NCI-H345 (cell line): Measurements from ENCODE around the gene SETD6.
A peak's percentile ranks its signal among the peaks of the same experiment; 100 is the strongest.
"Not testable (repeated sequence)": the region's sequence is repeated elsewhere in the genome, so short reads cannot be mapped to it uniquely, and the experiment has no call there.

Experiments
- DNase-seq: peaks from one replicate; lab custom pipeline; 2025; lab: John Stamatoyannopoulos, UW

The SETD6 gene, protein sequence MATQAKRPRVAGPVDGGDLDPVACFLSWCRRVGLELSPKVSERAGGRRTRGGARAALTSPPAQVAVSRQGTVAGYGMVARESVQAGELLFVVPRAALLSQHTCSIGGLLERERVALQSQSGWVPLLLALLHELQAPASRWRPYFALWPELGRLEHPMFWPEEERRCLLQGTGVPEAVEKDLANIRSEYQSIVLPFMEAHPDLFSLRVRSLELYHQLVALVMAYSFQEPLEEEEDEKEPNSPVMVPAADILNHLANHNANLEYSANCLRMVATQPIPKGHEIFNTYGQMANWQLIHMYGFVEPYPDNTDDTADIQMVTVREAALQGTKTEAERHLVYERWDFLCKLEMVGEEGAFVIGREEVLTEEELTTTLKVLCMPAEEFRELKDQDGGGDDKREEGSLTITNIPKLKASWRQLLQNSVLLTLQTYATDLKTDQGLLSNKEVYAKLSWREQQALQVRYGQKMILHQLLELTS

DNA sequence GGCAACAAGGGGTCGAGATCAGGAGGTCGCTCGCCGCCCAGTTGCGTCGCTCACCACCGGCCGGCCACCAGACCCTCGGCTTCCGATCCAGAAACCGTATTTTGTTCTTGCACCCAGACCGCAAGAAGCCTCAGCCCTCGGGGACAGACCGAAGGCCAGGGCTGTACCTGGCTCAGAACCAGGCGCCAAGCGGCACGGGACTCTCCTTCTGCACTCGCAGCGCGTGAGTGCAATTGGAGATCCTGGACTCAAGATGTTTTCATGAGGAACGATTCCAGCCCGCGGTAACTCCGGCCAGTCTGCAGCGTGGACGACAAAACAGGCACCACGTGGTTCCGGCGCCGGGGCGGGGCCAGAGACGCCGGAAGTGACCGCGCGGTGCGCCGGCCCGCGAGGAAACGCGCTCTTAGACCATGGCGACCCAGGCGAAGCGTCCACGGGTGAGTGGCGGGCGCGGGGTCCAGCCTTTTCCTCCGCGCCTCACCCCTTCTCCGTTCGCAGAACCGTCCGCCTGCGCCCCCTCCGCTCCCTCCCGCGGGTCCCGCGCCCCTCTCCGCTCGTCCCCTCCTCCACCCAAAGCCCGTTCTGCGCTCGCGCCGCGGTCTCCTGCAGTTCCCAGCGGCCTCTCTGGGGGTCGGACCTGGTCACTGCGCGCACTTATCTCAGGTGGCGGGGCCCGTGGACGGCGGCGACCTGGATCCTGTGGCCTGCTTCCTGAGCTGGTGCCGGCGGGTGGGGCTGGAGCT lies at the start of gene SETD6:
SETD6 (plus strand) TSS at position 393 of the 746 bp plus-strand sequence; CDS start at position 414, 21 bp downstream.
- DNase-seq, result peak; percentile 85

DNA sequence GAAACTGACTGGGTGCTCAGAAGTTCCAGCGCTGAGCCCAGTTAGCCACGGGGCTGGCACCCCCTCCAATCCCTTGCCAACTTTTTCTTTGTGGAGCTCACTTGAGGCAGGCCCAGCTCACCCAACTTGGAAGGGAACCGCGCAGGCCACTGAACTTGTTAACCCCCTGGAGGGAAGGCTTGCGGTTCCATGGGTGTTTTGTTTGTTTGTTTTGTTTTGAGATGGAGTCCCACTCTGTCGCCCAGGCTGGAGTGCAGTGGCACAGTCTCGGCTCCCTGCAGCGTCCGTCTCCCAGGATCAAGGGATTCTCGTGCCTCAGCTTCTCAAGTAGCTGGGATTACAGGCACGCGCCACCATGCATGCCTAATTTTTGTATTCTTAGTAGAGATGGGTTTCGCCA lies 49.5 kb upstream of the SETD6 start:
- no peak for DNase-seq

DNA sequence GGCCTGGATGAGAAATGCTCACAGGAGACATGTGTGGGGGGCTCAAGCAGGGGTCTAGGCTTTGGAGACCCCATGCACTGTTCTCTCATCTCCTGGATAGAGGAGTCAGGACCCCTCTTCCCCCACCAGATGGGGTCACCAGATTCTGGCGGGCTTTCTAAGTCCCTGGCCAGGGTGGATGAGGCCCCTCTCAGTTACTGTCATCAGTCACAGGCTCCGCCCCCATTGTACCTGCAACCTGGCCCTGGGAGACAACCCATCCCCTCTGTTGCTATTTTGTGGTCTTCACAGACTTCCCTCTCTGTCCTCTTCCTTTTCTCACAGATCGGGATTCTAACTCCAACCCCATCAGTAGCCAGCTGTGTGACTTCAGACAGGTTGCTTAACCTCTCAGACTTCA lies 48.9 kb upstream of the SETD6 start:
- DNase-seq, result no peak

DNA sequence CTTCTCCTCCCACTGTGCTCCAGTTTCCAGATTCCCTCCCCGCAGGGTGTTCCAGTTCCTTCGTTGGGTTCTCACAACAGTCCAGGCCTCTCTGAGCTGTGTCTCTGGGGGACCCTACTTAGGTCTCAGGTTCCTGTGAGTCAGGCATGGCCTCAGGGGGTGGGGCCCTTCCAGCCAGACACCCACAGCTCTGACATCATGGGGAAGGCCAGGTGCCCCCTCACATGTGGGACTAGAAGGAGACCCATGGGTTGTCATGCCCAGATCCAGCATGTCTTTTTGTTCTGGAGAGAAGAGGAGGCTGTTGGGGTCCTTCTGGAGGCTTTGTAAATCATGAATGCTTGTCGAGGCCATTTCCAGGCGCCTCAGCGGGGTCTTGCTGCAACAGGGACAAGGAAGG lies 47.4 kb upstream of the SETD6 start:
- DNase-seq, result no peak

DNA sequence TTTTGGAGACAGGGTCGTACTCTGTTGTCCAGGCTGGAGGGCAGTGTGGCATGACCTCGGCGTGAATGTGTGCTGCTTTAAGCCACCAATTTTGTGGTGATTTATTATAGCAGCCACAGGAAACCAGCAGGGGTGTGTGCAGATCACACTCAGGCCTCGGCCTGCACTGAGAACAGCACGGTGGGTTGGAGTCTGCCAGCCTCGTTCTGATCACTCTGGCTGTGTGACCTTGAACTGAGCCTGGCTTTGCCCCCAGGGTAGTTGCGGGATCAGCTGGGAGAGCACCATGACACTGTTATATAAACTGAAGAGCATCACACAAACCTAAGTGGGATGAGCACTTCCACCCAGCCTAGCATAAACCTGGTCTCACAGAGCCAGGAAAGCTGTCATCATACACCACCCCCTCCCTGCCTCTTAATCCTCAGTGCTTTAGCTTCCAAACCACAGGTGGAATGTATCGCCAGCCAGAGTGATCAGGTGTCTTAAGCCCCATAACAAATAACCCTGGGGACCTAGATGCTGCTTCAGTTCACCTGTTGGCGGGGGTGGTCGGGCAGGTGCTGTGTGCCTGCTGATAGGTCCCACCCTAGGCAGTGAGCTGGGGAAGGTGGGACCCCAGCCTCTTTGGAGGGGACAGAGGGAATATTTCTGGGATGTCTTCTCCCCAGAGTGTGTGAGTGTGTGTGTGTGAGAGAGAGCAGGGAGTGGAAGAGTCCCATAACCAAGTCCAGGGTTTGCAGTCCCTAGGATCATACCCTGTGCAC lies 43.9 kb upstream of the SETD6 start:
- DNase-seq, result no peak

DNA sequence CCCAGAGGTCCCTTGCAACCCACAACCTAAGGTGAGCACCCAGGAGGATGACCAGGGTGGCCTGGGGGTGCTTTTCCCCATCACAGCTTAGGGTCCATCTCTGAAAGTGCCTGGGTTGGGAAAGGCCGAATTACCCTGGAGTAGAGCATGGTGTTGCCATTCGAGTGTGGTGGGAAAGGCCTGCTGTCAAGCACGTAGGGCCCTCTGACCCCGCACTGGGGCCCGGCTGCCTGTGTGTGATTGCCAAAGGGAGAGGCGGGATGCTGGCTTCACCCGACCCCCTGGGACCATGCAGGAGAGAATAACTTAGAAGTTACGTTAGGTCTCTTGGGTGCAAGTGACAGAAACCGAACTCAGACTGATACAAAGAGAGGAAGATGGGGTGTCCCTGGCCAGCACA lies 43.1 kb upstream of the SETD6 start:
- no peak for DNase-seq

DNA sequence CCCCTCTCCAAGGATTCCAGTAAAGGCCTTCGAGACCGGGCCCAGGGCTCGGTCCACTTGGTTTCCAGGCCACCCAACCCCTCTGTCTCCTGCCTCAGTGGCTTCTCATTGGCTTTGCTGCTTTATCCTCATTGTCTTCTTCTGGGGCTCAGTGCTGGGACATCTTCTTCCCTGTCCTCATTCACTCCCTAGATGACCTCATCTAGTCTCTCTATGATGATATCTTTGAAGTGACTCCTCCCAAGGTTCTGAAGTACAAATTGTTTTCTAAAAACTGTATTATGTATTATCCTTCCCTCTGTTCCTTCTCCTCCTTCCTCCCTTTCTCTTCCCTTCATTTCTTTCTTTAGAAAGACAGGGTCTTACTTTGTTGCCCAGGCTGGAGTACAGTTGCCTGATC lies 42.5 kb upstream of the SETD6 start:
- DNase-seq, result no peak

DNA sequence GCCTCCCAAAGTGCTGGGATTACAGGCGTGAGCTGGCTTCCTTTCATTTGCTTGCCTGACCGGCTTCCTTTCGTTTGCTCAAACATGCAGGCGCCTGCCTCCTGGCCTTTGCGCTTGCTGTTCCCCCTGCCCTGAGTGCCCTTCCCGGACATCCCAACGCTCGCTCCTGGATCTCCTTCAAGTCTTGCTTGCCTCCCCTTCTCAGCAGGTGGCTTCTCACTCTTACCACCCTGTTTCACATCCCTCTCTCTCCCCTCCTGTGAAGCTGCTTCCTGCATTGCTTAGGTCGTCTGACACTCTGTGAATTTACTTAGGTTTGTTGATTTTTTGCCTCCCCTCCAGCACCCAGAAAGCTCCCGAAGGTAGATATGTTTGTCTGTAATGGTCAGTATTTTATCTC lies 41.0 kb upstream of the SETD6 start:
- DNase-seq, result no peak

DNA sequence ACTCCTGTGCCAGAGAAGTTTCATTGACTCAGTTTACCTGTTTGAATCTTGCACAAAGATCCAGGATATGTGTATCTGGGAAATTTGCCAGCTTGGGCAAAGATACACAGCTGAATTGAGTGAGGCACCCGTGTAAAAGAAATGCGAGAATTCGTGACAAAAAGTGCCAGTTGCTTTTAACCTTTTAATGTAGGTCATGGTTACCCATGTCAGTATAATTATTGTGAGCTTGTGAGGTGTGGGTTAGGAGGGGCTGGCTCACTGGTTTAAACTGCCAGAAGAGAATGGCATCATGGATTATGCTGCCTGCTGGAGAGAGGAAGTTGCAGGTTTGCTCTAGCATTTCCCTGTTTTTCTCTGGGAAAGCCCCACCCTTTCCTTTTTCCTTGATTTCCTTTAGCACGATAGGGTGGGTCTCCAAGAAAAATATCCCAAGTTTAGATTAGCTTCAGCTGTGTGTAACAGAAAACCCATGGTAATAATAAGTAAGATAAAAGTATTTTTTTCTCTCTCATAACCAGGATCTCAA lies 40.2 kb upstream of the SETD6 start:
- DNase-seq, result no peak

DNA sequence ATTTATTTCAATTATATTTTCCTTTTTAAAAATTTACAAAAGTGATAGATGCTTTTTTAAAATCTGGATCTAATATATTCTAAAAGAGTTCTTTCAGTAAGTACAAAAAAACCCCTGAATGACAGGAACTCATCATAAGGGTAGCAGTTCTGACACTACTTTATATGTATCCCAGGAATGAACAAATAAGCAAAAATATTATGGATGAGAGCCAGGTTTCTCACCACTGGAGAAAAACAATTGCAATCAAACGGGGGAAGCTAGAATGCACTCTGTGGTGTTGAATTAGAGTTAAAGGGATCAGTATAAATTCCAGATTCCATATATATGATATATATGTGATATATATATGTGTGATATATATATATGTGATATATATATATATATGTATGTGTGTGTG lies 38.5 kb upstream of the SETD6 start:
- DNase-seq, result no peak

DNA sequence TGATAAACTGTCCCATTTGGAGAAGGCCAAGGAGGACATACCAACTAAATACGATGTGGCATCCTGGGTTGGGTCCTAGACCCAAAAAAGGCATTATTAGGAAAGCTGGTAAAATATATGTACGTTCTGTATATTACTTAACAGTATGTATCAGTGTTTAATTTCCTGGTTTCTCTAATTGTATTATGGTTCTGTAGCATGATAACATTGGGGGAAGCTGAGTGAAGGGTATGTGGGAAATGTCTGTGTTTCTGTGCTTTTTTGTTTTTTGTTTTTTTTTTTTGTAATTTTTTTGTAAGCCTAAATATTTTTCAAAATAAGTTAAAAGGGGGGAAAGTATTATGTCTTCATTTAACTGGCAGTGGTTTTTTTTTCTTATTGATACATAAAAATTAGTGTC lies 36.9 kb upstream of the SETD6 start:
- no peak for DNase-seq

DNA sequence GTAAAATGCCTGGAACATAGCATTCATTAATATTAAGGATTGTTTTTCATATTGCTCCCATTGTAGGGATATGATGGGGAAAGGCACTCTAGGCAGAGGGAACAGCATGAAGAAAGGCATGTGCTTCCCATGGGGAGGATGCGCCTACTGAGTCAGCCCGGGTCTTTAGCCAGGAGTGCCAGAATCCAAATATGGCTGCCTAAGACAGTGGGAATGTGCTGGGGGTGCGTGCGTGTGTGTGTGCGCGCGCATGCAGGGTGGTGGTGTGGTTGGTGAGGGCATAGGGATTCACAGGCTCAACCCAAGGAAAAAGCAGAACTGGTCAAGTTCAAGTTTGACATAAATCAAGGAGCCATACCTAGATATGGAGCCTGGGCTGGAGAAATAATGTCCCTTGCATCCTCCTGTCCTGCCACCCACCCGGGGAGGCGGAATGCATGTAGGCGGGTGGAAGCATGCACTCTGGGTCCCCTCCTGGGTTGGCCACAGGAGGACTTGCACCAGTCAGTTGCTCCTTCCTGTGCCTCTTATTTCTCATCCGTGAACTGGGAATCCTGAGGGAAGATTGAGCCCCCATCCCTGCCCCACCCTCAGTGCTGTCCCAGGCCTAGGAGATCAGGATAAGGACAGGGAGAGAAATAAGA lies 34.0 kb upstream of the SETD6 start:
- DNase-seq, result no peak

DNA sequence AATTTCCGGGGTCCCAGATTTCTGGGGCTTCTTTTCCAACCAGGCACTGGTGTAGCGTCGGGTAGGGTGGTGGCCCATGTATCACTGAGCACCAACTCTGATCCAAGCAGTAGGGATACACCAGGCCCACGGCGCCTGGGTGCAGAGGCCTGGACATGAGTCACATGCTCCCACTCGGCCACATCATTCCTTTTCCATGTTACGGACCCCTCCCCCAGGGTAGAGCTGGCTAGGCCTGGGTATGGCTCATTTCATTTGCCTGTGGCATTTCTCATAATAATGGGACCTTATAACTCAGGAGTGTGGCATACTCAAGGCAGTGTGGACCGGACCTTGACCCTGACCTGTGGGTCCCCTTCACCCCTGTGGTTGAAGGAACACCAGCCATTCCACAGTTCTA lies 33.4 kb upstream of the SETD6 start:
- no peak for DNase-seq

DNA sequence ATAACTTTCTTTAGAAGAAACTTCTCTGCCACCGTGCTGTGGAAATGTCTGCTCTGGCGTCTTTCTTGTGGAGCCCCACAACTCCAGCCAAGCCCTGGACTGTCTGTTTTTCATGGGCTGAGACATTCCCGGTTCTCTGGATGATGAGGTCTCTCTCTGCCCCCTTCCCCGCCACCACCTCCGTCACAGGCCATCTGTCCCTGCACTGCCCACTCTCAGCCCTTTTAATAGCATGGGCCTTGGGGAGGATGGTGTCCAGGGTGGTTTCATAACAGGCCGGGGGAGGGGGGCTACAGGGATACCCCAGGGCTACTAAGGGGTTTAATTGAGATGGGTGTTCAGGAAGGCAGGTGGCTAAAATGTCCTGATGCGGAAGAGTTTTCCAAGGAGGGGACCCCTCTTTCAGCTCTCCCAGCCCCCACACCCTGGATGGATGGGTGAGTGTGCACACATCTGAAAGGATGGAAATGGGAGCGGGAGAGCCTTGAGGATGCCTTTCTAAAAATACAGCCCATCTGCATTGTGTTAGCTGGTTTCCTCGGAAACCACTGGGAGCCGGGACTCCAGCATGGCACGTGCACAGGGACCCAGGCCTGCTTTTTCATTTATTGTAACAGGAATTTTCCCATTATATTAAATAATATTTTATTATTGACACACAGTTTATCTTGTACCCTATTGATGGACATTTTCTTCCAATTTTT lies 30.0 kb upstream of the SETD6 start:
- no peak for DNase-seq

DNA sequence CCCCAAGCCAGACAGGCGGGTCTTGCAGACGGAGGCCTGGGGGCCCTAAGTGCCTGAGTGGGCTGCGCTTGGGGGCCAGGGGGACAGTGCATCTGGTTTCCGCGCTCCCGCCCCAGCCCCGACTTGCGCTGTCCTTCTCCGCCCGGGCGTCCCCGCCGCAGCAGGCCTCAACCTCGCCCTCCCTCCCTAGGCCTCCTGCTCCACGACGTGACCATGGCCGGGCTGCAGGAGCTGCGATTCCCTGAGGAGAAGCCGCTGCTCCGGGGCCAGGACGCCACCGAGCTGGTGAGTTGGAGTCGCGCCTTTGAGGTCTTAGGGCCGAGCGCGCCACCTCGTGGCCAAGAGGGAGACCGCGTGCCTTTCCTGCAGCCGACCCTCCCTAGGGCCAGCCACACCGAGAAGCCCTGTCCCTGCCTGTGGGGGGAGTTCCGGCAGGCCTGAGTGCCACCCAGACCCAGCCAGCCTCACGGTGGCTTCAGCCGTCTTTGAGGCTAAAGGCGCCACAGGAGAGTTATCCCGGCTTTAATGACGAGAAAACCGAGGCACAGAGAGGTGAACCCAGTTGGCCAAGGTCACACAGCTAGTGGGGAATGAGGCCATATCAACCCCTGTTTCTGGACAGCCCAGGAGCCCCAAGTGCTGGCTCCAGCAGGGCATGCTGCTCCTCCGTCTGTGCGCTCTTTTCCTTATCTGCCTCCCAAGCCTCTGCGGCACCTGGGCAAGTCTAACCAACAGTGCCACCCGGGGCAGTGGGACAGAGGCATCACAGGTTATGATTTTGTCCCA lies 27.6 kb upstream of the SETD6 start:
- DNase-seq, result peak; percentile 64

DNA sequence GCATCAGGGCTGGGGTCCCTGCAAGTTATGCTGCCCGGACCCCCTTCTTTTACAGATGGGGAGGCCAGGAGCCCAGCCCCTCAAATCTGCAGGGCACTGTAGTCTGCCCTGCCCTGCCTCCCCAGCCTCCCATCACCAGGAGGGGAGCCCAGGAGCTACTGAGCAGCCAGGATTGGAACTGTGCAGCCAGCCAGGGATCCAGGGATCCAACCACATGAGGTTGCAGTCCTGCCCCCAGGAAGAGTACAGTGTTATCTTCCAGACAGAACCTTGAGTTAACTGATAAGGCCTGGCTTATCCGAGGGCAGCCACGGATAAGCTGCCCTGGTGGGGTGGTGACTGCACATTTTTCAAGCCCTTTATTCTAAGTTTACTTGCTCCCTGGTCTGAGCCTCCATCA lies 26.8 kb upstream of the SETD6 start:
- no peak for DNase-seq

DNA sequence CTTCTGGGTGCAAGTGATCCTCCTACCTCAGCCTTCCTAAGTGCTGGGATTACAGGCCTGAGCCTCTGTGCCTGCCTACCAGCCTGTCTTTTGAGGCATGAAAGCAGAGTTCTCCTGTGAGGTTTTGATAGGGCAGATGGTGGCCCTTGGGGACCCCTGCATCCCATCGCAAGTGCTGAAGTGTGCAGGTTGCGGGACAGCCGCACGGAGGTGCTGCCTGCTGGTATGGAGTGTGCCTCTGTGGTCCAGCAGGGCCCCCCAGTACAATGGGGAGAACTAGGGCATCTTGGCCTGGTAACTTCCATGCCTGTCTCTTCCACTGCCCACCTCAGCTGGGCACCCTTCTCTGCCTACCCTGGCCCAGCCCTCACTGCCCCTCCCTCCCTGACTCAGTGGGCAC lies 25.3 kb upstream of the SETD6 start:
- DNase-seq, result no peak

DNA sequence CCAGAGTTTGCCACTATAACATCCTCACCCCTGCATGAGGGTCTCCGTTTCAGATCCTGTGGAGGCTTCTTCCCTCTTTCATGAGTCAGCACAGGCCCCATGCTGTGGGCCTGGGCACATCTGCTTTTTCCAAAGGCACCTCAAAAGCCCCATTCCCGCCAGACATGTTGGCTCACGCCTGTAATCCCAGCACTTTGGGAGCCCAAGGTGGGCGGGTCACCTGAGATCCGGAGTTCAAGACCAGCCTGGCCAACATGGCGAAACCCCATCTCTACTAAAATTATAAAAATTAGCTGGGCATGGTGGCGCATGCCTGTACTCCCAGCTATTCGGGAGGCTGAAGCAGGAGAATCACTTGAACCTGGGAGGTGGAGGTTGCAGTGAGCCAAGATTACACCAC lies 24.8 kb upstream of the SETD6 start:
- not testable (repeated sequence) for DNase-seq

DNA sequence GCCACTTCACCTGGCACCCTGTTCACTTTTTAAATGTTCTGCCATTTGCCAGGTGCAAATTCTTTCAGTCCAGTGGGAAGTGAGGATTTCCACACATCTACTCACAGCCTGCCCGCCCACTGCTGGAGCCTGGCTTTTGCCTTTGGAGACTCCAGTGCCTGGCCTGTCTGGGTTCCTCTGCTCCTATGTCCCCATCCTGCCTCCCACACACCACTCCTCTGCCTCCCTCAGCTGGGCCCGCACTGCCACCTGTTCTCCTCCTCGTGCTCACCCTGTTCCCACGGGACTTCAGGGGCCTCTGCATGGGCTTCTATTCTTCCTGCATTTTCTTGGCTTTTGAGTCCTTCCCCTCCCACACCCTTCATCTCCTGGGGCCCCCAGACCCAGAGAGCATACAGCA lies 23.3 kb upstream of the SETD6 start:
- no peak for DNase-seq

DNA sequence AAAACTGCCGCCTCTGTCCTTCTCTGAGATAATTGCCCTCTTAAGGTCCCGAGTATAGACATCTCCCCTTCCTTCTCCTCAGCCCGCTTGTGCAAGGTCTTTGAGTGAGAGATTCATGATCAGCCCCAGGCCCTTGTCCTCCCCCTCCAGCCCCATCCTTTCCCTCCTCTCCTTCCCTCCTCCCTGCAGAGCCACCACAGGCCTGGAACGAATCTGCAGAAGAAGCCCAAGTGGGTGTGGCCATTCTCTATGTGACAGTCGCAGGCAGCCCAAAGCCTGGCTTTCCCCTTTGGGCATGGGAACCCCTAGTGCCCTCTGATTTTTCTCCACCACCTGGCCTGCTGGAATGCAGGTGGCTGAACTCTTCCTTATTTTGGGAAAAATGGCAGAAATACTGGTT lies 22.6 kb upstream of the SETD6 start:
- no peak for DNase-seq
